GM12891 (cell line): ENCODE measurements around the gene TMEM8B.

Experiments used
- PAX5 ChIP-seq: IDR thresholded peaks from 2 replicates; pipeline ENCODE4 v1.6.1; 2011; ENCODE audit warnings: low read length, moderate library complexity, mild to moderate bottlenecking; ENCODE audit not compliant: insufficient read depth, severe bottlenecking
- POLR2A ChIP-seq: IDR thresholded peaks from 2 replicates; pipeline ENCODE4 v1.6.1; 2011; ENCODE audit warnings: low read depth, low read length, control low read depth
- POLR2AphosphoS5 ChIP-seq: IDR thresholded peaks from 2 replicates; pipeline ENCODE4 v1.6.1; 2011; ENCODE audit warnings: low read depth, low read length, control low read depth
- POU2F2 ChIP-seq: IDR thresholded peaks from 2 replicates; pipeline ENCODE4 v1.6.1; 2011; ENCODE audit warnings: low read depth, mild to moderate bottlenecking, control low read depth, low read length, moderate library complexity
- SPI1 ChIP-seq: IDR thresholded peaks from 2 replicates; pipeline ENCODE4 v1.6.1; 2011; ENCODE audit warnings: low read depth, low read length, control low read depth
- TAF1 ChIP-seq: IDR thresholded peaks from 2 replicates; pipeline ENCODE4 v1.6.1; 2011; ENCODE audit warnings: low read depth, low read length, control low read depth

GRCh38 chr9:35832814-35833213 is 3.8 kb downstream of the TMEM8B start:
- TF ChIP-seq TAF1 = no peak
- TF ChIP-seq POLR2AphosphoS5 = no peak
- TF ChIP-seq POLR2A = no peak
- TF ChIP-seq POU2F2 = no peak
- no peak for TF ChIP-seq PAX5
- TF ChIP-seq SPI1 = no peak
